CD4-positive, alpha-beta T cell treated with Interleukin-12 subunit alpha and Interleukin-12 subunit beta, for 1 hour (primary cell): ENCODE results near the gene SCYL3.
A peak's percentile ranks its signal among the peaks of the same experiment; 100 is the strongest.
"Not testable (repeated sequence)": the region's sequence is repeated elsewhere in the genome, so short reads cannot be mapped to it uniquely, and the experiment has no call there.

ENCODE experiments used
- DNase-seq: peaks from one replicate; pipeline ENCODE4 v3.0.0-alpha.2; 2020

SCYL3 gene

GRCh38 chr1:169811418-169812035 is 82.2 kb downstream of the SCYL3 start:
- not testable (repeated sequence) for DNase-seq

DNA sequence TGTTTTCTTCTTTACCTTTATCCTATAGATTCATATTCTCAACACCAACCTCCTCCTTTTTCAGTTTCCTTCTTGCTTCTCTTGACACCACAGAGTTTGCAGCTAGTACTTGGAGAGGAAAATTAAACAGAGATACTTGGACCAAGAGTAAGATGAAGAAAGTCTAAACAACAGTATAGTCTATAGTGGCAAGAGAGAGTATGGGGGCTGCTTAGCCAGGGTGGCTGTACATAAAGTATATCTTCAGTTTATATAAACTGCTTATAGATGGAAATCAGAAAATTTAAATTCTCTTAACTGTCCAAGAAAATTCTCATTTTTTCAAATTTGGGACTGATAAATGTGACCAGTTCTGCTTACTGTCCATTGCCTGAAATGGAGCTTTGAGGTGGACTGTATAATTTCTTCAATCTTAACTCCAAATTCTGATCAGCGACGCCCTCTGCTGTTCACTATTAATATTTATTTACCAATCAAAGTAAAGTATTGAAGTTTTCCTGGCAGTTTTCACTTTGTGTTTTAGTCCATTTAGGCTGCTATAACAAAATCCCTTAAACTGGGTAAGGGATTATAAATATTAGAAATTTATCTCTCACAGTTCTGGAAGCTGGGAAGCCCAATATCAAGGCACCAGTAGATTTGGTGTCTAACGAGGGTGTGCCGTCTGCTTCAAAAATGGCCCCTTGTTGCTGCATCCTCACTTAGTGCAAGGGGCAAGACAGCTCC is 84.2 kb downstream of the SCYL3 start:
- peak; percentile 54 for DNase-seq

DNA sequence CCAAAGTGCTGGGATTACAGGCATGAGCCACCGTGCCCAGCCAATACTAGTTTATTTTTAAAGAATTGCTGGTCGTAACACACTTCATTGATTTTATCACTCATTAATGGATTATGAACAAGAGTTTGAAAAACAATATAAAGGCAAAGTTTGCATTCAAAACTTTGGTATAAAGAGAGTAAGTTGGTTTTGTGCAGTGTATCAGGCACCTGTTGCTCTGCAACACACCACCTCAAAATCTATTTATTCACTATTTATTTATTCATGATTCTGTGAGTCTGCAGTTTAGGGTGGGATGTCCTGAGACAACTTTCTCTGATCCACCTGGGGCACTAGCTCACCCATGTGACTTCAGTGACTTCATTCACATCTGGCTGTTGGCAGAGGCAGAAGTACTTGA is 88.8 kb downstream of the SCYL3 start:
- no peak for DNase-seq

DNA sequence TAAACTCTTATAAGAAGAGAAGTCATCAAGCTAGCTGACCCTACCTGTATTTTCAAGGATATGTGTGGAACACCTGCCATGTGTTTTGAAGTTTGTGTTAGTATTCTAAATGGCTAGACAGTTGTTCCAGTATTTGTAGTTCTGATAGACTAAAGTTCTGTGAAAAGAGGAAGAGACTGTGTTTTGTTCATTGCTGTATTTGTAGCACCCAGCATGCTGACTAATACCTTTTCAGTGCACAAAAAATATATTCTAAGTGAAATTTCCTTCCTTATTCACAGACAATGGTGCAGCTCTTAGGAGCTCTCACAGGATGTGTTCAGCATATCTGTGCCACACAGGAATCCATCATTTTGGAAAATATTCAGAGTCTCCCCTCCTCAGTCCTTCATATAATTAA is 90.8 kb downstream of the SCYL3 start:
- no peak for DNase-seq
